ENCODE data around the gene ACTR3. TPM values are rescaled to one million over a fixed set of nuclear protein-coding genes. Genes with fewer than 3 reads are reported as not detected.

ACTR3 gene
- total RNA-seq, 1 donor = 236 TPM

DNA sequence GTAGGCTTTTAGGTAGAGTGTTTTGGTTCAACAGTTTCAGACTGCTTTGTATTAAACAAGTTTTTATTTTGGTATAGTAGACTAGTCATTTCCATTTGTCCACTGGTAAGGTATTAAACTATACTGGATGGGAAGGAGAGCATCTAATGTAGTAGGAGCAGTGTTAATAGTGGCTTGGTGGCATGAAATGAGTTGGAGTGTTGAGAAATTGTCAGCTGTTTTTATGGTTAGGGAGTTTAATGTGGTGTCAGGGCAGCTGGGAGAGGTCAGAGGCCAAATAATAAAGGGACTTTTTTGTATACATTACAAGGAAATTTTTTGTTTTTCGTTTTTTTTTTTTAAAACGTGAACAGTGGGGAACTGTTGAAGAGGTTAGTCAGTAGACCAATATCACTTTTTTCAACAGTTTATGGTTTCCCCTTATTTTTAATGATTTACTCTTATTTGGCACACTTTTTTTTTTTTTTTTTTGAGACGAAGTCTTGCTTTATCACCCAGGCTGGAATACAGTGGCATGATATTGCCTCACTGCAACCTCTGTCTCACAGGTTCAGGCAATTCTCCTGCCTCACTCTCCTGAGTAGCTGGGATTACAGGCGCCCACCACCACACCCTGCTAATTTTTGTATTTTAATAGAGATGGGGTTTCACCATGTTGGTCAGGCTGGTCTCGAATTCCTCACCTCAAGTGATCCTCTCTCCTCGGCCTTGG is 21.2 kb downstream of the ACTR3 start:
- DNase-seq (ENCODE audit: low read depth) = no peak
- TF ChIP-seq, protein P1, sequence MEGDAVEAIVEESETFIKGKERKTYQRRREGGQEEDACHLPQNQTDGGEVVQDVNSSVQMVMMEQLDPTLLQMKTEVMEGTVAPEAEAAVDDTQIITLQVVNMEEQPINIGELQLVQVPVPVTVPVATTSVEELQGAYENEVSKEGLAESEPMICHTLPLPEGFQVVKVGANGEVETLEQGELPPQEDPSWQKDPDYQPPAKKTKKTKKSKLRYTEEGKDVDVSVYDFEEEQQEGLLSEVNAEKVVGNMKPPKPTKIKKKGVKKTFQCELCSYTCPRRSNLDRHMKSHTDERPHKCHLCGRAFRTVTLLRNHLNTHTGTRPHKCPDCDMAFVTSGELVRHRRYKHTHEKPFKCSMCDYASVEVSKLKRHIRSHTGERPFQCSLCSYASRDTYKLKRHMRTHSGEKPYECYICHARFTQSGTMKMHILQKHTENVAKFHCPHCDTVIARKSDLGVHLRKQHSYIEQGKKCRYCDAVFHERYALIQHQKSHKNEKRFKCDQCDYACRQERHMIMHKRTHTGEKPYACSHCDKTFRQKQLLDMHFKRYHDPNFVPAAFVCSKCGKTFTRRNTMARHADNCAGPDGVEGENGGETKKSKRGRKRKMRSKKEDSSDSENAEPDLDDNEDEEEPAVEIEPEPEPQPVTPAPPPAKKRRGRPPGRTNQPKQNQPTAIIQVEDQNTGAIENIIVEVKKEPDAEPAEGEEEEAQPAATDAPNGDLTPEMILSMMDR (IDR thresholded peaks at IDR 0.05; ENCODE audit: insufficient read depth, low read length) = no peak
- H3K4me3 ChIP-seq (ENCODE audit: low read depth, low read length) = no peak overlapping the region

DNA sequence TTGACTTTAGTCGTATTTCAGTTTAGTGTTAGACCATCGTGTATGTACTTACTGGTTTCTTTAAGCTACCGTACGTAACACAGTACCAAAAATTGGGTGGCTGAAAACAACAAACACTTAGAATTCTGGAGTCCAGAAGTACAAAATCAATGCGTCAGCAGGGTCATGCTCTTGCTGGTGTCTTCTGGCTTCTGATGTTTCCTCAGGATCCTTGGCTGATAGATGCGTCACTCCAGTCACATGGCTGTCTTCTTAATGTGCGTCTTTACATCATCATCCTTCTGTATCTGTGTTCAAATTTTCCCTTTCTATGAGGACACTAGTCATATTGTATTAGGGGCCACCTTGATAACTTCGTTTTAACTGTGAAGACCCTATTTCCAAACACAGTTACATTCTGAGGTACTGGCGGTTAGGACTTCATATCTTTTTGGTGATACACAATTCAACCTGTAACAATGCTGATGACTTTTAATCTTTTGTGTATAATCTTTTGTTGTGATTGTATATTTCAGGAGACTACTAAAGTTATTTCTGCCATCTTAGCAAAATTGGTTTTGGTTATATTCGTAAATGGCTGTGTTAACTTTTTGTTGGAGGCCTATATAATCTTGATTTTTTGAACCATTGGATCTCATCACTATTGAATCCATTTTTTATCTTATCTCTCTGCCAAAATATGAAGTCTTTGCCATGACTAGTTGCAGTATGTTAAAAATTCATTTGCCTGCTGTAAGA is 25.4 kb downstream of the ACTR3 start:
- TF ChIP-seq, protein P1 (IDR thresholded peaks at IDR 0.05; ENCODE audit: insufficient read depth, low read length) = no peak

DNA sequence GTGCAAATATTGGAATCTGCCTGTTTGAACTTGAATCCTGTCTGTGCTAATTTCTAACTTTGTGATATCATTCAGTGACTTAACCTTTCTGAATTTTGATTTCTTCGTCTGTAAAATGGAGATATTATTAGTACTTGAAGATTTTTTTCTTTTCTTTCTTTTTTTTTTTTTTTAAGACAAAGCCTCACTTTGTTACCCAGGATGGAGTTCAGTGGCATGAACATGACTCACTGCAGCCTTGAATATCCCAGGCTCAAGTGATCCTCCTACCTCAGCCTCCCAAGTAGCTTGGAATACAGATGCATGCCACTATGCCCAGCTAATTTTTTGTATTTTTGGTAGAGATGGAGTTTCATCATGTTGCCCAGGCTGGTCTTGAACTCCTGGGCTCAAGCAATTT is 28.3 kb downstream of the ACTR3 start:
- no peak overlapping the region for H3K4me3 ChIP-seq (ENCODE audit: low read depth, low read length)
- DNase-seq (ENCODE audit: low read depth) = no peak
- TF ChIP-seq, protein P1 (IDR thresholded peaks at IDR 0.05; ENCODE audit: insufficient read depth, low read length) = no peak

More for the DNA sequence above, 25.4 kb downstream of the ACTR3 start:
- H3K4me3 ChIP-seq (ENCODE audit: low read depth, low read length) = no peak overlapping the region
- no peak for DNase-seq (ENCODE audit: low read depth)

DNA sequence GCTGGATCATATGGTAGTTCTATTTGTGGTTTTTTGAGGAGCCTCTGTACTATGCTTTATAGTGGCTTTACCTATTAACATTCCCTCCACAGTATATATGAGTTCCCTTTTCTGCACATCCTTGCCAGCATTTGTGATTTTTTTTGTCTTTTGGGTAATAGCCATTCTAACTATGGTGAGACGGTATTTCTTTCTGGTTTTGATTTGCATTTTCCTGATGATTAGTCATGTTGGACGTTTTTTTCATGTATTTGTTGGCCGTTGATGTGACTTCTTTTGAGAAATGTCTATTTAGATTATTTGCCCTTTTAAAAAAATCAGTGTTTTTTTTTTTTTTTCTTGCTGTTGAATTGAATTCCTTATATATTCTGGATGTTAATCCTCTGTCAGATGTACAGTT is 31.1 kb downstream of the ACTR3 start:
- TF ChIP-seq, protein P1 (IDR thresholded peaks at IDR 0.05; ENCODE audit: insufficient read depth, low read length) = no peak
- DNase-seq (ENCODE audit: low read depth) = no peak
- H3K4me3 ChIP-seq (ENCODE audit: low read depth, low read length) = no peak overlapping the region

DNA sequence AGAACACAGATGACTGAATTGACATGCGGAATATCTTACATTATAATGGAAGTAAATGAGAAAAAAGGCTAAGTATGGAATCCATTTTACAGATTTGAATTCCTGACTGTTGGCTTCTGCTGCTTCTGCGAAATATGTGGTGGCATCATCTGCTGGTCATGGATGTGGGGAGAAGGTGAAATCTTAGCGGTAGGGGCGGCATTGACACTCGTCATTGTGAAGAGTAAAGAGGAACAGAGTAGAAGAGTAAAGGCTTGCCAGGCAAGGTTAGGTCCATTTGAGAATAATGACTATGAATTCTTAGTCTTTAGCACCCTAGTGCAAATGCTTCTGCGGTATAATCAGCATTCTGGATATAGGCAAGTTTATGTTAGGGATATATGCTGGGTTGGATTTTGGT is 32.4 kb downstream of the ACTR3 start:
- TF ChIP-seq, protein P1 (IDR thresholded peaks at IDR 0.05; ENCODE audit: insufficient read depth, low read length) = no peak
- H3K4me3 ChIP-seq (ENCODE audit: low read depth, low read length) = no peak overlapping the region
- DNase-seq (ENCODE audit: low read depth) = no peak

DNA sequence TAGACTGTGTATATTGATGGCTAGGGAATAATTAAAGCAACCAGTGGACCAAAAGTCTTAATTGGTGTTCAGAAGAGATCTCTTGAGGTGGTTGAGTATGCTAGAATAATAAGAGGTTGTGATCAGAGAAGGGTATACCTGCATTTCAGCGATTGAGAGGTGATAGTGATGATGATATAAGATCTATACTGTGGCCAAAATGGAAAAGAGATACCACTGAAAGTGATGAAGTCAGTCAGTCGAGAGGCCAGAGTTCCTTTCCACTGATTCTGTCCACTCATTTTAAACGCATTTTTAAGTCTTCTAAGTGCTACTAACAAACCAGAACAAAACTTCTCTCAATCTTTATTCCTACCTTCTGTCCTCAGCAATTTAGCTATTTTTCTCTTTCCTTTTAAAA is 32.9 kb downstream of the ACTR3 start:
- DNase-seq (ENCODE audit: low read depth) = no peak
- TF ChIP-seq, protein P1 (IDR thresholded peaks at IDR 0.05; ENCODE audit: insufficient read depth, low read length) = no peak
- no peak overlapping the region for H3K4me3 ChIP-seq (ENCODE audit: low read depth, low read length)
